ENCODE data around the gene ZNHIT2.

Gene ZNHIT2

GRCh38 chr11:65126624-65127274, 9.2 kb upstream of the ZNHIT2 start:
- TF ChIP-seq MAX (IDR thresholded peaks at IDR 0.05) (no peak), CREB1 (IDR thresholded peaks at IDR 0.05; ENCODE audit: low read depth) (no peak), TAF1 (IDR thresholded peaks at IDR 0.05; ENCODE audit: low read depth) (no peak), NFIC (IDR thresholded peaks at IDR 0.05) (no peak)

DNA sequence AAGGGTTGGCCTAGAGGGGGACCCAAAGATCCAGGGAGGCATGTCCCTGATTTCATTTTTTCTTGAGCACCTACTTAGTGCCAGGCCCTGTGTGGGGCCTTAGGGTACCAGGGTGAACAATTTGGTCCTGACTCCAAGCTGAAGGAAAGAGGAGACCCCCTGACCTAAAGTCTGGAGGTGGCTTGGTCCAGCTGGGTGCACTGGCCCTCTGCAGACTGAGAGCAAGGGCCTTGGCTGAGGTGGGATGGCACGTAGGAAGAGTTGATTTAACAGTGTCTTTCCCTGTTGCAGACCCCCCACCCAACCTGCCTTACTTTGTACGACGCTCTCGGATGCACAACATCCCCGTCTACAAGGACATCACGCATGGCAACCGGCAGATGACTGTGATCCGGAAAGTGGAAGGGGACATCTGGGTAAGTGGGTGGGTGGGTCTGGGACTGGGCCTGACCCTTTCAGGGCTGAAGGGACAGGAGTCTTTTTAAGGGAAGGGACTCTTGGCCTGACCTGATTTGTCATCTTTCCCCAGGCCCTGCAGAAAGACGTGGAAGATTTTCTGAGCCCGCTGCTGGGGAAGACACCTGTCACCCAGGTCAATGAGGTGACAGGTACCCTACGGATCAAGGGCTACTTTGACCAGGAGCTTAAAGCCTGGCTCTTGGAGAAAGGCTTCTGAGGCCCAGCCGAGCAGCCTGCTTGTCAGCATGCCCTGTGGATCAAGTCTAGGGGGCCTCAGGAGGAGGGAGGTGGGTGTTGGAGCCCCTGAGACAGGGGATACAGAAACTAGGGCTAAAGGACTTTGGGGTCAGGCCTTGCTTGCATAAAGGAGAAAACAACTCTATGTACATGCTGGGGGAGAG, 7.9 kb upstream of the ZNHIT2 start:
- TF ChIP-seq FOXM1 (IDR thresholded peaks at IDR 0.05; ENCODE audit: borderline replicate concordance, low read depth) (no peak), REST (IDR thresholded peaks at IDR 0.05; ENCODE audit: low read depth) (no peak), RAD21 (IDR thresholded peaks at IDR 0.05; ENCODE audit: low read depth) (no peak), USF1 (IDR thresholded peaks at IDR 0.05) (no peak), ZBTB7A (IDR thresholded peaks at IDR 0.05; ENCODE audit: low read depth) (no peak), CREB1 (IDR thresholded peaks at IDR 0.05; ENCODE audit: low read depth) (no peak), YY1 (IDR thresholded peaks at IDR 0.05; ENCODE audit: low read depth) (no peak), NFIC (IDR thresholded peaks at IDR 0.05) (no peak), TAF1 (IDR thresholded peaks at IDR 0.05; ENCODE audit: low read depth) (no peak), TCF12 (IDR thresholded peaks at IDR 0.05; ENCODE audit: low read depth) (no peak), TEAD4 (IDR thresholded peaks at IDR 0.05) (no peak), EGR1 (IDR thresholded peaks at IDR 0.05) (no peak), MAX (IDR thresholded peaks at IDR 0.05) (no peak), CEBPB (IDR thresholded peaks at IDR 0.05) (no peak), EP300 (IDR thresholded peaks at IDR 0.05; ENCODE audit: borderline replicate concordance) (no peak)

GRCh38 chr11:65124480-65125196, 7.1 kb upstream of the ZNHIT2 start:
- TF ChIP-seq USF1 (IDR thresholded peaks at IDR 0.05) (no peak), RAD21 (IDR thresholded peaks at IDR 0.05; ENCODE audit: low read depth) (no peak)

DNA sequence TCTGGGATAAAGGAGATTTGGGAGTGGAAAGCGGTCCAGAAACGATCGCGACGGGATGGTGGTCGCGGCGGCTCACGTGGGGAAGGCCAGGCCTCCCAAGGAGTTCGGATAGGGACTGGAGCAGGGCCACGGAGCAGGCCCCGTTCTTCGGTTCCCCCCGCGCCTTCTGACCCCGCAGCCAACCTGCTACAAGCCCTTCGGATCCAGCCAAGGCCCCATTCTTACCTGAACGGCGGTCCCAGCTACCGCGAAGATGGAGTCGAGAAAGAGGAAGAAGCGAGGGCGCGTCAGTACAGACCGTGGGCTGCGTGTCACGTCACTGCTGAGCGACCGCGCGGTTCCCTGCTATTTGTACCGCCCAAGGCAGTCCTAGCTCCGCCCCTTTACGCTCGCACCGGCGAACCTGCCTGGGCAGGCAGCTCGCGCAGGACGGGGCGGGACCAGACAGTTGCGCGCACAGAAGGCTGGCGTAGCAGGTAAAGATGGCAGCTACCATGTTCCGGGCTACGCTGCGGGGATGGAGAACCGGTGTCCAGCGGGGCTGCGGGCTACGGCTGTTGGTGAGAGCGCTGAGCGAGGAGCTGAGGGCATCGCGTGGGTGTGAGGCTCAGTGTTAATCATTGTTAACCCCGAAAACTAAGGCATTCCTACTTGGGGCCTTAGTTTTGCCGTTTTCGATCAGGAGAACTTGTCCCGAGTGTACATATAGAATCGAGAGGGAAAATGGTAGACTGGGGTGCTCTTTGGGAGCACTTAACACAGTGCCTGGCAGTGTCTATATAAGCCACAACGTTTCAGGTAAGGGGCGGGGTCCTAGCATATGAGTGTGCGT, 4.6 kb upstream of the ZNHIT2 start, which contains the start of the genes FAU and MRPL49:
Gene FAU (minus strand): TSS at position 270 of the 832 bp plus-strand sequence. CDS start 321 bp downstream, outside the sequence.
Gene MRPL49 (plus strand): TSS at position 457 of the 832 bp plus-strand sequence. CDS start 26 bp downstream, at position 483.
- TF ChIP-seq ZBTB7A (IDR thresholded peaks at IDR 0.05; ENCODE audit: low read depth): no peak
- TF ChIP-seq RAD21 (IDR thresholded peaks at IDR 0.05; ENCODE audit: low read depth): 0 out of 2 replicates have a peak, but pooled peaks have one; percentile 1
- TF ChIP-seq CREB1 (IDR thresholded peaks at IDR 0.05; ENCODE audit: low read depth): peak; percentile 95
- peak; percentile 98 for TF ChIP-seq TAF1 (IDR thresholded peaks at IDR 0.05; ENCODE audit: low read depth)
- no peak for TF ChIP-seq CEBPB (IDR thresholded peaks at IDR 0.05)
- TF ChIP-seq USF1 (IDR thresholded peaks at IDR 0.05): no peak
- TF ChIP-seq FOXM1 (IDR thresholded peaks at IDR 0.05; ENCODE audit: borderline replicate concordance, low read depth): no peak
- peak; percentile 41 for TF ChIP-seq TEAD4 (IDR thresholded peaks at IDR 0.05)
- TF ChIP-seq EGR1 (IDR thresholded peaks at IDR 0.05): peak; percentile 15; the same call in 1 of the 2 replicates
- TF ChIP-seq REST (IDR thresholded peaks at IDR 0.05; ENCODE audit: low read depth): no peak
- no peak for TF ChIP-seq EP300 (IDR thresholded peaks at IDR 0.05; ENCODE audit: borderline replicate concordance)
- TF ChIP-seq TCF12 (IDR thresholded peaks at IDR 0.05; ENCODE audit: low read depth): peak; percentile 51; the same call in 1 of the 2 replicates
- peak; percentile 66 for TF ChIP-seq MAX (IDR thresholded peaks at IDR 0.05)
- TF ChIP-seq YY1 (IDR thresholded peaks at IDR 0.05; ENCODE audit: low read depth): peak; percentile 93
- TF ChIP-seq NFIC (IDR thresholded peaks at IDR 0.05): no peak
